Inflammatory macrophage treated with lipopolysaccharide for 4 hours (primary cell): ENCODE data around the gene B3GNT7.
"Not testable (repeated sequence)": the region's sequence is repeated elsewhere in the genome, so short reads cannot be mapped to it uniquely, and the experiment has no call there.

ENCODE experiments used
- DNase-seq: peaks from one replicate; pipeline ENCODE4 v3.0.0-alpha.2; 2020

The B3GNT7 gene

GRCh38 chr2:231430437-231430836, 34.9 kb downstream of the B3GNT7 start:
- not testable (repeated sequence) for DNase-seq

DNA sequence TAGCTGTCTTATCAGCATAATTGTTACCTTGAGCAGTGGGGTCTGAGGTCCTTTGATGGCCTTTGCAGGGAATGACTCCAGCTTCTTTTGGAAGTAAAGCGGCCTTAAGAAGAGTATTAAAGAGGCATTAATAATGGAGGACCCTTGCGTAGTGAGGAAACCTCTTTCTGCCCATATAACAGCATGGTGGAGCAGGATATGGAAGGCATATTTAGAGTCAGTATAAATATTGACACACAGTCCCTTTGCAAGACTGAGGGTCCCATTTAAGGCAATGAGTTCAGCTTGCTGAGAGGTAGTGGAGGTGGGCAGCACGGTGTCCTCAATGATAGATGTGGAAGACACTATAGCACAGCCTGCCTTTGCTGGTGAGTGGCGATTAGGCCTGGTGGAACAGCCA, 36.1 kb downstream of the B3GNT7 start:
- no peak for DNase-seq

DNA sequence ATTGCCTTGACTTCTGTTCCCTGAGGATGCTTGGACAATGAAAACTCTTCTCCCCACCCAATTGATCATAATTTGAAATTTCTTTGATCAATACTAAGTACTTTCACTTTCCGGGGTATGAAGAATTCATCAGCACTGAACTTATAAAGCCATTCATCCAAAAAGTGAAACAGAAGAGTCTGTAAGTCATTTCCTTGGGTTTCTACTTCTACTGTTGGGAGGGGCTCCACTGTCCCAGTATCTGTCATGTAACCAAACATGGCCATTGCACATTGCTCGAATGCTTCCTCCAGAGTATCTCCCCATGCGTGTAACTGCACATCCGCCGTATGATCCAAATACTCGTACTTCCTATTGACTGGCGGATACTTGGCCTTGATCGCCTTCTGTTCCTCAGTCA, 38.5 kb downstream of the B3GNT7 start:
- no peak for DNase-seq

DNA sequence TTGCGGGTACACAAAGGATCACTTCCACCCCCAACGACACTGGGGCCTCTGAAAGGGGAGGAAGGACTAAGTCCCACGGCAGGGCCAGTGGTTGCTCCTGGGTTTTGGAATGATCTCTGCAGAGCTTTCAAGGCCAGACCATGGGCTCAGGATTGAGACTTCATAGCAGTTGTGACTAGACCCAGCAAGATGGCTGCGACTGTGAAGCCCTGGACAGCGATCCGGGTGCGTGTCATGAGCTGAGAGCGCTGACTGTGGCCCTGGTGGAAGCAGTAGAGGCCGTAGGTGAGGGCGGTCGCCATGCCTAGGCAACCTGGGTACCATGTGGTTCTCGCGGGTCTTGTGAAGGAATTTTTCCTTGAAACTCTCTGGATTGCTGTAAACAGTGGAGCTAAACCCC, 41.4 kb downstream of the B3GNT7 start:
- DNase-seq = no peak

DNA sequence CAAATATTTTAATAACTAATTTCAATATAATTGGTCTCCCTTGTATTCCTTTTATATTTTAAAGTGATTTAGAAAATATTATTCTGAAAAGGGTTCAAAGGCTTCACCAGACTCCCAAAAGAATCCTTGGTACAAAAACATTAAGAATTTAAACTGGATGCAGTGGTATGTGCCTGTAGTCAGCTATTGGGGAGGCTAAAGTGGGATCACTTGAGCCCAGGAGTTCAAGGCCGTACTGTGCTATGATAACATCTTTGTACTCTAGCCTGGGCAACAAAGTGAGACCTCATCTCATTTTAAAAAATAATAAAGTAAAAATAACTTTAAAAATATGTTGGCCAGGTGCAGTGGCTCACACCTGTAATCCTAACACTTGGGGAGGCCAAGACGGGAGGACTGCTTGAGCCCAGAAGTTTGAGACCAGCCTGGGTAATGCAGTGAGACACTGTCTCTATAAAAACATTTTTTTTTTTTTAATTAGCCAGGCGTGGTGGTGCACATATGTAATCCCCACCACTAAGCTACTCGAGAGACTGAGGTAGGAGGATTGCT, 54.1 kb downstream of the B3GNT7 start:
- no peak for DNase-seq

DNA sequence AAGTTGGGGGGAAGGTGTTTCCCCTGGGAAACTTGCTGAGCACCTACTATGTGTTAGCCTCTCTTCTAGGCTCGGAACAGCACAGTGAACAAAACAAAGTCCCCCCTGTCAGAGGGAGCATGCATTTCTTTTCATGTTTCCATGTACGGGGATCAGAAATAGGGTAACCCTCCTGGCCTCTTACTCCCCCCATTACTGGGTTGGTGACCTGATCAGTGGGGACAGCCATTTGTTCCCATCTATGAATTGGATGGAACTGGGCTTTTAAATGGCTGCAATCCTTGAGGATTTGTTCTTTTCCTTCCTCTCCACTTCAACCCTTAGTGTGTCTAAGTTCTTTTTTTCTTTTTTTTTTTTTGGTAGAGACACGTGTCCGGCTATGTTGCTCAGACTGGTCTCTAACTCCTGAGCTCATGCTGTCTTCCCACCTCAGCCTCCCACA, 55.1 kb downstream of the B3GNT7 start:
- DNase-seq = no peak
